Stimulated activated CD4-positive, alpha-beta T cell treated with anti-CD3 and anti-CD28 coated beads, Interleukin-2, amount 100 ng/mL, for 4 hours (primary cell): Measurements from ENCODE around the gene PDE10A.
"Not testable (repeated sequence)": the region's sequence is repeated elsewhere in the genome, so short reads cannot be mapped to it uniquely, and the experiment has no call there.

ENCODE experiments used
- DNase-seq: peaks from one replicate; pipeline ENCODE4 v3.0.0-alpha.2; 2020; ENCODE audit warnings: low read depth

PDE10A gene

GRCh38 chr6:165624871-165625639 lies 38.0 kb downstream of the PDE10A start:
- no peak for DNase-seq

- no peak for DNase-seq
These were observed 41.1 kb downstream of the PDE10A start for GRCh38 chr6:165621940-165622339.

- not testable (repeated sequence) for DNase-seq
These were observed 44.1 kb downstream of the PDE10A start for GRCh38 chr6:165618891-165619290.

GRCh38 chr6:165618241-165618640 lies 44.8 kb downstream of the PDE10A start:
- no peak for DNase-seq

- no peak for DNase-seq
These were observed 45.5 kb downstream of the PDE10A start for GRCh38 chr6:165617528-165617927.

GRCh38 chr6:165616116-165616515 lies 46.9 kb downstream of the PDE10A start:
- no peak for DNase-seq

- DNase-seq: no peak
These were observed 47.4 kb downstream of the PDE10A start for GRCh38 chr6:165615636-165616035.

GRCh38 chr6:165611294-165611693 lies 51.7 kb downstream of the PDE10A start:
- no peak for DNase-seq

GRCh38 chr6:165608577-165608976 lies 54.5 kb downstream of the PDE10A start:
- DNase-seq: not testable (repeated sequence)

GRCh38 chr6:165606740-165607008 lies 56.4 kb downstream of the PDE10A start:
- no peak for DNase-seq

- no peak for DNase-seq
These were observed 56.9 kb downstream of the PDE10A start for GRCh38 chr6:165605901-165606739.

GRCh38 chr6:165605182-165605875 lies 57.7 kb downstream of the PDE10A start:
- no peak for DNase-seq

- DNase-seq: no peak
These were observed 60.8 kb downstream of the PDE10A start for GRCh38 chr6:165602291-165602690.

- DNase-seq: no peak
These were observed 62.4 kb downstream of the PDE10A start for GRCh38 chr6:165600606-165601005.

- DNase-seq: no peak
These were observed 63.2 kb downstream of the PDE10A start for GRCh38 chr6:165599596-165600487.

- no peak for DNase-seq
These were observed 63.9 kb downstream of the PDE10A start for GRCh38 chr6:165599121-165599520.

- DNase-seq: no peak
These were observed 65.2 kb downstream of the PDE10A start for GRCh38 chr6:165597821-165598220.

- no peak for DNase-seq
These were observed 68.3 kb downstream of the PDE10A start for GRCh38 chr6:165594584-165595333.

GRCh38 chr6:165592947-165593346 lies 70.1 kb downstream of the PDE10A start:
- not testable (repeated sequence) for DNase-seq

- no peak for DNase-seq
These were observed 74.5 kb downstream of the PDE10A start for GRCh38 chr6:165588515-165588914.

- no peak for DNase-seq
These were observed 75.8 kb downstream of the PDE10A start for GRCh38 chr6:165587206-165587605.
